ENCODE results near the gene TYRO3.
"Not testable (repeated sequence)": the region's sequence is repeated elsewhere in the genome, so short reads cannot be mapped to it uniquely, and the experiment has no call there.

- TF ChIP-seq CTCF (IDR thresholded peaks at IDR 0.05); EZH2 (IDR thresholded peaks at IDR 0.05; ENCODE audit: borderline replicate concordance, insufficient read depth, low read depth, low read length, poor library complexity, severe bottlenecking): not testable (repeated sequence)
Observed at GRCh38 chr15:41591217-41591616, 32.2 kb downstream of the TYRO3 start.
